Lower lobe of right lung (tissue), 2 donors: Measurements from ENCODE around the gene RNF222. TPM values are rescaled to one million over a fixed set of nuclear protein-coding genes. Genes with fewer than 3 reads are reported as not detected.
"Not testable (repeated sequence)": the region's sequence is repeated elsewhere in the genome, so short reads cannot be mapped to it uniquely, and the experiment has no call there.

Experiments
- ATAC-seq, 2 donors: fragments of 200-7000 bp; cut with Tn5 transposase; one replicate each; pipeline ENCODE4 v1.9.1; 2020 to 2022; ENCODE audit warnings: mild to moderate bottlenecking in 2 of 2, moderate library complexity in 2 of 2
- DNase-seq: peaks from one replicate; pipeline ENCODE4 v3.0.0-alpha.2; 2020
- H3K27ac ChIP-seq: fragments of 200-600 bp; one replicate; pipeline ENCODE4 v1.8.0; 2022
- H3K27me3 ChIP-seq: fragments of 200-600 bp; one replicate; pipeline ENCODE4 v1.8.0; 2022; ENCODE audit warnings: low read depth
- H3K36me3 ChIP-seq: fragments of 200-600 bp; one replicate; pipeline ENCODE4 v1.8.0; 2022; ENCODE audit warnings: mild to moderate bottlenecking
- H3K4me1 ChIP-seq: fragments of 200-600 bp; one replicate; pipeline ENCODE4 v1.8.0; 2022
- H3K4me3 ChIP-seq: fragments of 200-600 bp; one replicate; pipeline ENCODE4 v1.8.0; 2022; ENCODE audit warnings: mild to moderate bottlenecking
- H3K9me3 ChIP-seq: fragments of 200-600 bp; one replicate; pipeline ENCODE4 v1.8.0; 2022
- intact Hi-C: fragments of 100-400 bp; cut with DNase I; formaldehyde crosslinking; loops from one replicate; pipeline ENCODE4 v1.11.0; 2022
- total RNA-seq: library from RNA; stranded (reverse); fragmentation: NEBNext Ultra II Directional; extraction: Animal tissue kit (Norgen Biotek cat#: 25700); gene quantifications from one replicate; pipeline ENCODE4 v1.2.1, GENCODE V29; 2021
- TF ChIP-seq, protein P1 (sequence below): fragments of 200-600 bp; IDR thresholded peaks from one replicate; pipeline ENCODE4 v1.8.0; 2022; ENCODE audit warnings: antibody characterized with exemption, mild to moderate bottlenecking
- donor health status: DM: no; HTN: yes; CAD: no; lungs with severe emphysema.

Gene RNF222
- total RNA-seq, 1 donor from 2014 or later, result not detected

DNA sequence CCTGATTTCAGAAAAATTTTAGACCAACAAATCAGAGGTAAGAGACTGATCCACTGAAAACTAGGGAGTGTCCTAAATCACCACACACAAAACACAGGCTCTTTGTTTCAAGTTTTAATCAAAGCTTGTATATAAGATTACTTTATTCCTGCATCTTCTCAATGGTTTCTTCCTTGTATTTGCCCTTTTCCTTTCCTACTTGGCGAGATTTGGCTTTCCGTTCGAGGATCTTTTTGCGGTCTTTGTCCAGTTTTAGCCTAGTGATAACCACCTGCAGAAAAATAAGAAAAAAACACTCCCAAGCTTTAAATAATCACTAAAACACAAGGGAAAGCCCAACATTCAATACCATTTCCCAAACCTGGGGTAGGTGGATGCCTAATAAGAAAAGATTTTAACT lies 20.2 kb downstream of the RNF222 start:
- no peak overlapping the region for H3K4me3 ChIP-seq
- intact Hi-C loops, result no loop called here
- DNase-seq, result no peak

DNA sequence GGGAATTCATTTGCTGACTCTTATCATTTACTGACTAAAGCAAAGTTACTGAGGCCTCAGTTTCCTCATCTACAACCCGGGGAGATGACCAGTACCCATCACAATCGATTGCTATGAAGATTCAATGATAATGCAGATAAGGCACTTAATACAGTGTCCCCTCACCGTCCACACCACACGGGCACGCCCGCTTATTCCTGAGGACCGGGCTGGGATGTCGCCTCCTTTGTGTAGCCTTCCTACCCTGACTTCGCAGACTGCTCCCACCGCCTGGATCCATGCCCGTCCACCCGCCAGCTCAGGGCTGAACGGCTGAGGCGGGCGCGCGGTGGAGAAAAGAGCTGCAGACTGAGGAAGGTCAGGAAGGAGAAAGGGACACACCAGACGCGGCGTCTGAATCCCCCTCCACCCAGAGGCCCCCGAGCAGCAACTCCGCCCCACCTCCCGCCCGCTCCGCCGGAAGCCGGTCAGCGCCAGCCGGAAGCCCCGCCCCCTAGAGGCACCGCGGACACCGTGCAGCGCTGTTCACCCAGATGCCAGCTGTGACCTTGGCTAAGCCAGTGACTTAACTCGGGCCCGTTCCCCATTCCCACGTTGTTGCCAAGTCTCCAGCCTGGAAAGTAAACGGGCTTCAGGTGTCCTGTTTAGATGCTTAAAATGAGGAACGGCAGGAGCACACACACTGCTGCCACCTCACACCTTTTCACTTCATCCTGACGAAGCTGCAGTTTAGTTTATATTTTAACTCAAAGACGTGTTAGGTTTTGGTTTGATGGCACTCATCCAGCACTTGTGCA lies 21.2 kb downstream of the RNF222 start, which contains the start of gene KRABD2:
TSS of gene KRABD2 (minus strand) at position 434 of the 797 bp plus-strand sequence.
- intact Hi-C loops, result no loop called here
- Histone ChIP-seq H3K27me3 (no peaks in the 10 kb centered on the region), H3K4me1 (peaks cover 39% of the 10 kb centered on the region), H3K4me3 (peak within 1 kb of the TSS; percentile 89), H3K36me3 (peaks cover 49% of the 10 kb centered on the region), H3K9me3 (no peaks in the 10 kb centered on the region), H3K27ac (peak within 1 kb of the TSS; percentile 88)
- DNase-seq (peak; percentile 93), ATAC-seq (peak; percentile 98 to 99)
- TF ChIP-seq, protein P1, sequence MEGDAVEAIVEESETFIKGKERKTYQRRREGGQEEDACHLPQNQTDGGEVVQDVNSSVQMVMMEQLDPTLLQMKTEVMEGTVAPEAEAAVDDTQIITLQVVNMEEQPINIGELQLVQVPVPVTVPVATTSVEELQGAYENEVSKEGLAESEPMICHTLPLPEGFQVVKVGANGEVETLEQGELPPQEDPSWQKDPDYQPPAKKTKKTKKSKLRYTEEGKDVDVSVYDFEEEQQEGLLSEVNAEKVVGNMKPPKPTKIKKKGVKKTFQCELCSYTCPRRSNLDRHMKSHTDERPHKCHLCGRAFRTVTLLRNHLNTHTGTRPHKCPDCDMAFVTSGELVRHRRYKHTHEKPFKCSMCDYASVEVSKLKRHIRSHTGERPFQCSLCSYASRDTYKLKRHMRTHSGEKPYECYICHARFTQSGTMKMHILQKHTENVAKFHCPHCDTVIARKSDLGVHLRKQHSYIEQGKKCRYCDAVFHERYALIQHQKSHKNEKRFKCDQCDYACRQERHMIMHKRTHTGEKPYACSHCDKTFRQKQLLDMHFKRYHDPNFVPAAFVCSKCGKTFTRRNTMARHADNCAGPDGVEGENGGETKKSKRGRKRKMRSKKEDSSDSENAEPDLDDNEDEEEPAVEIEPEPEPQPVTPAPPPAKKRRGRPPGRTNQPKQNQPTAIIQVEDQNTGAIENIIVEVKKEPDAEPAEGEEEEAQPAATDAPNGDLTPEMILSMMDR, result peak; percentile 62

More for the DNA sequence above, 20.2 kb downstream of the RNF222 start:
- peaks cover 48% of the 10 kb centered on the region for H3K4me1 ChIP-seq
- H3K9me3 ChIP-seq, result no peaks in the 10 kb centered on the region
- no peak for ATAC-seq
- TF ChIP-seq, protein P1, result no peak
- H3K36me3 ChIP-seq, result peaks cover 52% of the 10 kb centered on the region
- no peak overlapping the region for H3K27ac ChIP-seq
- H3K27me3 ChIP-seq, result no peaks in the 10 kb centered on the region

DNA sequence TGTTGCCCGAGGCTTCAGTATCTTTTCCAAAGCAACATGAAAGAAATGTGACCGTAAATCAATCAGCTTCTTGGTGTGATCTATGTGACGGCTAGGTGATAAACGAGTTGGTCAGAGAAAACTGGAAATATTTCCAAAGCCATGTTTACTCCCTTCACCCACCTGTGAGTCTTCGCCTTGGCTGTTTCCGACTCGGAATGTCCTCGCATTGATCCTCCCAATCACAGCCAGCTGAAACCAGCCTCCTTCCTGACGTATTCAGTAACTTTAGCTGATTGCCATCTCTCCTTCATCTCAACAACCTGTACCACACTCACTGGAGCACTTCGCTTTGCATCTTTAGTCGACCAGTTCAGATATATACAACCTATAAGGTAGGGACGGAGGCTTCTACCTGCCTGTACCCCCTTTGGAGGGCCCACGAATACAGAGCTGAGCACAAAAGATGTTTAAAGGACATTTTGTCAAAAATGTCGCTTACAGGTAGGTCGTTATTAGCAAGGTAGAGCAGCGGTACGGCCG lies 21.8 kb downstream of the RNF222 start:
- peaks cover 32% of the 10 kb centered on the region for H3K4me1 ChIP-seq

DNA sequence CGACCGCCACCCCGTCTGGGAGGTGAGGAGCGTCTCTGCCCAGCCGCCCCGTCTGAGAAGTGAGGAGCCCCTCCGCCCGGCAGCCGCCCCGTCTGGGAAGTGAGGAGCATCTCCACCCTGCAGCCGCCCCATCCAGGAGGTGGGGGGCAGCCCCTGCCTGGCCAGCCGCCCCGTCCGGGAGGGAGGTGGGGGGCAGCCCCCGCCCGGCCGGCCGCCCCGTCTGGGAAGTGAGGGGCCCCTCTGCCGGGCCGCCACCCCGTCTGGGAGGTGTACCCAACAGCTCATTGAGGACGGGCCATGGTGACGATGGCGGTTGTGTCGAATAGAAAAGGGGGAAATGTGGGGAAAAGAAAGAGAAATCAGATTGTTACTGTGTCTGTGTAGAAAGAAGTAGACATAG lies 23.8 kb downstream of the RNF222 start:
- intact Hi-C loops, H3K9me3 ChIP-seq, DNase-seq, H3K27me3 ChIP-seq, H3K27ac ChIP-seq, ATAC-seq, H3K4me3 ChIP-seq: not testable (repeated sequence)
- Histone ChIP-seq H3K36me3 (peaks cover 46% of the 10 kb centered on the region), H3K4me1 (peaks cover 23% of the 10 kb centered on the region)

More for the DNA sequence above, 21.8 kb downstream of the RNF222 start:
- ATAC-seq, result peak; percentile 50 to 51
- no peak for DNase-seq
- H3K27ac ChIP-seq, result peak overlapping the region; percentile 88
- H3K4me3 ChIP-seq, result peak overlapping the region; percentile 89
- H3K27me3 ChIP-seq, result no peaks in the 10 kb centered on the region
- H3K9me3 ChIP-seq, result no peaks in the 10 kb centered on the region
- intact Hi-C loops, result no loop called here
- H3K36me3 ChIP-seq, result peaks cover 49% of the 10 kb centered on the region
- TF ChIP-seq, protein P1, result no peak

DNA sequence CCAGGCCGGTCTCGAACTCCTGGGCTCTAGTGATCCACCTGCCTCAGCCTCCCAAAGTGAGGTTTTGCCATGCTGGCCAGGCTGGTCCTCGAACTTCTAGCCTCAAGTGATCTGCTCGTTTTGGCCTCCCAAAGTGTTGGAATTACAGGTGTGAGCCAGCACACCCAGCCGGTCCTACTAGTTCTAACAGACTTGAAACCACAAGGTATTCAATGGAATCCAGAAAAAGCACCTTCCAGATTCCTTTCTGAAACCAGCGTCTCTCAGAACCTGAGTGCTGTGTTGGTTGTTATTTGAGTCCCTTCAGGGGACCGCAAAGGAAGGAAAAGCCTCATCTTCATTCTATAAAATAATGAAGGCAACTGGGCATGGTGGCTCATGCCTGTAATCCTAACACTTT lies 25.2 kb downstream of the RNF222 start:
- ATAC-seq, result no peak
- TF ChIP-seq, protein P1, result no peak
- Histone ChIP-seq H3K4me3 (no peak overlapping the region), H3K36me3 (peaks cover 40% of the 10 kb centered on the region), H3K27me3 (no peaks in the 10 kb centered on the region), H3K9me3 (no peaks in the 10 kb centered on the region), H3K27ac (no peak overlapping the region), H3K4me1 (peaks cover 23% of the 10 kb centered on the region)
- intact Hi-C loops, result no loop called here
- no peak for DNase-seq

DNA sequence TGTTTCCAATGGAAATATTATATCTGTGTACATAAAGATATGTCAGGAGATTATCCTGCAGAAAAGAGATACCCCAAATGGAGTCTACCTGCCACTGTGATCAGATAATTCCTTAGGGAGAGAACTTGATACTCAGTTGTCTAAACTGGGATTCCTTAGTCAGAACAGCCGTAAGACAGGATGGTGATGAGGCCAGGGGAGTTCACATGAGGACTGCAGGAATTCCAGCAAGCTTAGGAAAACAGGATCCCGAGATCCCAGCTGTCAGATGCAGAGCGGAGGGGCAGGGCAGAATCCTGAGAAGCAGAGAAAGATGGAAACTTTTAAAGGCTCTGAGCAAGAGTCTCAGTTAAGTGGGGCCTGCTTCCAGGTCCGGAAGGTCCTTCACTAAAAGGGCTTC lies 25.8 kb downstream of the RNF222 start:
- Histone ChIP-seq H3K4me1 (peaks cover 19% of the 10 kb centered on the region), H3K27me3 (no peaks in the 10 kb centered on the region), H3K27ac (no peak overlapping the region), H3K9me3 (no peaks in the 10 kb centered on the region), H3K36me3 (peaks cover 33% of the 10 kb centered on the region), H3K4me3 (no peak overlapping the region)
- no peak for ATAC-seq
- intact Hi-C loops, result no loop called here
- DNase-seq, result no peak
- TF ChIP-seq, protein P1, result no peak
